IMR-90 (cell line): ENCODE data around the gene IGF2R. TPM values are rescaled to one million over a fixed set of nuclear protein-coding genes. Genes with fewer than 3 reads are reported as not detected.
A peak's percentile ranks its signal among the peaks of the same experiment; 100 is the strongest.

Experiments used
- ATAC-seq: fragments of 200-7000 bp; cut with Tn5 transposase; 2 replicates; pipeline ENCODE4 v1.9.1; 2020; ENCODE audit warnings: low read depth, mild to moderate bottlenecking, moderate library complexity
- BruUV-seq: library from RNA; stranded (reverse); fragments of 400-500 nt; replicated peaks from 2 replicates; lab custom pipeline; 2021; lab: Mats Ljungman, UMichigan
- CTCF ChIA-PET: fragments of 300-600 bp; formaldehyde crosslinking; extraction: SDS; loops from one replicate; lab custom pipeline; 2021; ENCODE audit warnings: antibody characterized with exemption; lab: Yijun Ruan, JAX
- POLR2A ChIA-PET: fragments of 300-600 bp; sonication (Branson Sonifier 250); formaldehyde crosslinking; loops from one replicate; lab custom pipeline; 2022; ENCODE audit warnings: antibody characterized with exemption; ENCODE audit not compliant: unreplicated experiment; lab: Charles Lee
- DNase-seq: peaks from one replicate; pipeline ENCODE4 v3.0.0; 2013
- H2AFZ ChIP-seq: replicated peaks from 2 replicates; pipeline ENCODE3; 2013; ENCODE audit warnings: low read length, mild to moderate bottlenecking; ENCODE audit not compliant: poor library complexity
- H2AK5ac ChIP-seq: 2 replicates; pipeline ENCODE4 v1.6.1; 2013; ENCODE audit warnings: low read depth, low read length, inconsistent platforms
- H2AK9ac ChIP-seq: replicated peaks from 2 replicates; pipeline ENCODE3; 2013; ENCODE audit warnings: mild to moderate bottlenecking, low read depth, low read length, moderate library complexity; ENCODE audit not compliant: poor library complexity
- H2BK120ac ChIP-seq: 2 replicates; pipeline ENCODE4 v1.6.1; 2013; ENCODE audit warnings: low read depth, low read length, inconsistent platforms
- H2BK15ac ChIP-seq: 3 replicates; pipeline ENCODE4 v1.6.1; 2013; ENCODE audit warnings: low read depth, low read length, inconsistent platforms
- H2BK20ac ChIP-seq: 2 replicates; pipeline ENCODE4 v1.6.1; 2013; ENCODE audit warnings: low read depth, mild to moderate bottlenecking, inconsistent platforms, low read length, moderate library complexity
- H2BK5ac ChIP-seq: 2 replicates; pipeline ENCODE4 v1.6.1; 2013; ENCODE audit warnings: mild to moderate bottlenecking, low read depth, low read length, inconsistent platforms; ENCODE audit not compliant: poor library complexity, severe bottlenecking
- H3K14ac ChIP-seq: replicated peaks from 2 replicates; pipeline ENCODE4 v1.6.1; 2013; ENCODE audit warnings: low read depth, low read length, inconsistent platforms
- H3K18ac ChIP-seq: 2 replicates; pipeline ENCODE4 v1.6.1; 2013; ENCODE audit warnings: low read depth, low read length, control low read depth
- H3K23ac ChIP-seq: 2 replicates; pipeline ENCODE4 v1.6.1; 2013; ENCODE audit warnings: low read depth, low read length, inconsistent platforms
- H3K27ac ChIP-seq: 2 replicates; pipeline ENCODE4 v1.5.1; 2013; ENCODE audit warnings: mild to moderate bottlenecking, control low read depth, low read length; ENCODE audit not compliant: insufficient read depth
- H3K27me3 ChIP-seq: 2 replicates; pipeline ENCODE4 v1.6.1; 2013; ENCODE audit warnings: low read length; ENCODE audit not compliant: control insufficient read depth, insufficient read depth
- H3K36me3 ChIP-seq: 2 replicates; pipeline ENCODE4 v1.6.1; 2013; ENCODE audit warnings: low read length, mixed read lengths; ENCODE audit not compliant: control insufficient read depth, insufficient read depth
- H3K4ac ChIP-seq: 2 replicates; pipeline ENCODE4 v1.6.1; 2013; ENCODE audit warnings: low read depth, low read length, inconsistent platforms
- H3K4me1 ChIP-seq: 2 replicates; pipeline ENCODE4 v1.6.1; 2013; ENCODE audit warnings: low read length, mixed read lengths; ENCODE audit not compliant: control insufficient read depth, insufficient read depth
- H3K4me2 ChIP-seq: 2 replicates; pipeline ENCODE4 v1.6.1; 2013; ENCODE audit warnings: low read depth, mild to moderate bottlenecking, control low read depth, low read length, moderate library complexity
- H3K4me3 ChIP-seq: 2 replicates; pipeline ENCODE4 v1.5.1; 2013; ENCODE audit warnings: low read depth, mild to moderate bottlenecking, control low read depth, low read length, moderate library complexity; ENCODE audit not compliant: insufficient read depth
- H3K56ac ChIP-seq: 2 replicates; pipeline ENCODE4 v1.6.1; 2013; ENCODE audit warnings: low read length, inconsistent platforms; ENCODE audit not compliant: insufficient read depth; ENCODE audit errors: extremely low read depth
- H3K79me1 ChIP-seq, 2 experiments: 2 replicates each; pipeline ENCODE4 v1.6.1; 2013; ENCODE audit warnings: low read length in 2 of 2, inconsistent platforms in 1 of 2, low read depth in 1 of 2
- H3K9ac ChIP-seq: 2 replicates; pipeline ENCODE4 v1.6.1; 2013; ENCODE audit warnings: low read depth, low read length, control low read depth
- H3K9me1 ChIP-seq: 2 replicates; pipeline ENCODE4 v1.6.1; 2013; ENCODE audit warnings: low read length, inconsistent platforms; ENCODE audit not compliant: insufficient read depth
- H3K9me3 ChIP-seq: 2 replicates; pipeline ENCODE4 v1.6.1; 2013; ENCODE audit warnings: low read length; ENCODE audit not compliant: control insufficient read depth, insufficient read depth
- H4K20me1 ChIP-seq: 2 replicates; pipeline ENCODE4 v1.6.1; 2013; ENCODE audit warnings: low read length, inconsistent platforms; ENCODE audit not compliant: insufficient read depth
- H4K5ac ChIP-seq: 2 replicates; pipeline ENCODE4 v1.6.1; 2013; ENCODE audit warnings: mild to moderate bottlenecking, low read depth, low read length, control low read depth
- H4K8ac ChIP-seq, 2 experiments: 2 replicates each; pipeline ENCODE4 v1.6.1; 2013; ENCODE audit warnings: low read depth in 2 of 2, low read length in 2 of 2, control low read depth in 1 of 2, inconsistent platforms in 1 of 2
- H4K91ac ChIP-seq: 2 replicates; pipeline ENCODE4 v1.6.1; 2013; ENCODE audit warnings: low read depth, low read length, inconsistent platforms; ENCODE audit not compliant: insufficient read depth
- CHD1 ChIP-seq: IDR thresholded peaks from 2 replicates; pipeline ENCODE4 v1.6.1; 2012; ENCODE audit warnings: low read depth, low read length, improper control_type of control experiment
- WGBS, 2 experiments: methylation state at CpG; one replicate each; pipeline versions ENCODE4 v1.1.5 to v1.1.7; 2013; ENCODE audit warnings: missing lambda C conversion rate in 2 of 2; ENCODE audit not compliant: insufficient read length in 1 of 2; ENCODE audit errors: extremely low coverage in 2 of 2; 5-methylcytosine and 5-hydroxymethylcytosine counted together
- dilution Hi-C: fragments of 300-500 bp; cut with HindIII; formaldehyde crosslinking; loops from one replicate; pipeline ENCODE4 v1.14.3; 2018; ENCODE audit warnings: low sequenced_read_pairs; ENCODE audit not compliant: unreplicated experiment
- in situ Hi-C: fragments of 300-500 bp; cut with MboI; formaldehyde crosslinking; loops from 3 replicates; pipeline ENCODE4 v1.14.3; 2019; ENCODE audit warnings: low sequenced_read_pairs, inconsistent platforms, mixed read lengths
- intact Hi-C: fragments of 100-400 bp; cut with micrococcal nuclease; formaldehyde crosslinking; loops from 2 replicates; pipeline ENCODE4 v1.10.0; 2022
- polyA plus RNA-seq, 3 experiments: library from polyadenylated mRNA; depleted of rRNA; stranded (reverse); fragments of >200 nt; gene quantifications; 2 replicates each; pipeline ENCODE4 v1.2.3, GENCODE V29; 2012; ENCODE audit warnings: low replicate concordance in 1 of 3
- total RNA-seq: library from RNA; depleted of rRNA; stranded (reverse); fragments of >200 nt; gene quantifications from 2 replicates; pipeline ENCODE4 v1.2.3, GENCODE V29; 2012

The IGF2R gene
- total and polyA plus RNA-seq, 2 of the 4 experiments (the other 2 are of a cell fraction) = 33.2 to 41.4 TPM

DNA sequence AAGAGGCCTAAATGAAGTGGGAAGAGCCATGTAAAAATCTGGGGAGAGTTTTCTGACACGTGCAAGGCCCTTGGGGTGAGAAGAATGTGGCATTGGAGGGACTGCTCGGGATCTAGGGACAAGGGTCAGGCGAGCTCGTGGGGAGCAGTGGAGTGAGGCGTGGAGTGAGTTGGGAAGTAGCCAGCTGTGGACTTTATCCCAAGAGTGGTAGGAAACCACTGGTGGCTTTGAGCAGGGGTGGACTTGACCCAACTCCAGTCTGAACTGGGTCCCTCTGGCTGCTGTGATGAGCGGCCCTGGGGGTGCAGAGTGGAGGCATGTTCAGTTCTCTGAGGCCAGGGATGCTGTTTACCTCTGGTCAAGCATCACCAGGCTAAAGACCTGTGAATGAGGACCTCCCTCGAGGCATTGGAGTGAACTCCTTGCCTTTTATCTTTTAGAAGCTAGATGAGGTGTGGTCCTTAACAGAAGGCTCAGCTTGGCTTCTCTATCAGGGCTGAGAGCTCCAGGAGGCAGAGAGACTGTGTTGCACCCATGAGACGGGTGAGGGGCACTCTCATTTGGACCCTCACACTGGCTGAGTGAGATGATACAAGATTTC lies 173.3 kb downstream of the IGF2R start:
- DNase-seq (no peak), ATAC-seq (no peak)
- H3K9me3 ChIP-seq = no peaks in the 10 kb centered on the region
- H2AFZ ChIP-seq = no peak overlapping the region
- H4K5ac ChIP-seq = no peak overlapping the region
- no peak overlapping the region for H3K4me2 ChIP-seq
- H3K27ac ChIP-seq = no peak overlapping the region
- CTCF ChIA-PET = interaction anchor here (1.0 to 1.6 kb wide), 2 partner anchors 313 kb away, joined by 4 to 6 read pairs; no protein-coding TSS in a partner anchor
- H3K4ac ChIP-seq = no peak overlapping the region; the same call in 1 of the 2 replicates
- no peak overlapping the region for H2AK9ac ChIP-seq
- peaks cover 6% of the 10 kb centered on the region; the same call in 1 of the 2 replicates for H3K9me1 ChIP-seq
- dilution Hi-C loops (no loop called here), intact Hi-C loops (no loop called here), in situ Hi-C loops (no loop called here)
- H4K8ac ChIP-seq = no peak overlapping the region
- no peak overlapping the region for H2BK120ac ChIP-seq
- no peak overlapping the region for H2AK5ac ChIP-seq
- H3K14ac ChIP-seq = no peak overlapping the region
- no peaks in the 10 kb centered on the region for H3K36me3 ChIP-seq
- H3K23ac ChIP-seq = no peak overlapping the region
- H3K27me3 ChIP-seq = no peaks in the 10 kb centered on the region
- 0 out of 3 replicates have a peak overlapping the region, but pooled peaks have one; percentile 32 for H2BK15ac ChIP-seq
- H3K4me3 ChIP-seq = no peak overlapping the region
- WGBS, 2 experiments = 56% methylated on average over 3 of the region's 8 CpGs; no CpG with 5 or more reads in 1 of the 2 experiments
- POLR2A ChIA-PET = no interaction called here
- H2BK20ac ChIP-seq = no peak overlapping the region
- TF ChIP-seq CHD1 = no peak
- no peak overlapping the region for H3K56ac ChIP-seq
- H2BK5ac ChIP-seq = no peak overlapping the region
- no peaks in the 10 kb centered on the region for H4K20me1 ChIP-seq
- H3K4me1 ChIP-seq = peaks cover 12% of the 10 kb centered on the region
- no peaks in the 10 kb centered on the region for H3K79me1 ChIP-seq
- BruUV-seq = no TSS peak
- no peak overlapping the region for H4K91ac ChIP-seq
- H3K9ac ChIP-seq = no peak overlapping the region
- H3K18ac ChIP-seq = no peak overlapping the region; the same call in 1 of the 2 replicates
